HG03108 (cell line): ENCODE data around the gene ZNF770.

Experiments
- ATAC-seq: cut with Tn5 transposase; IDR thresholded peaks from one replicate; pipeline ENCODE4 v1.9.1; 2021; ENCODE audit warnings: moderate library complexity; ENCODE audit not compliant: unreplicated experiment

Gene ZNF770

GRCh38 chr15:34988027-34988902 lies at the start of gene ZNF770:
Gene ZNF770, minus strand, starts transcription at chr15:34988287. Its CDS starts 4,853 bp downstream, at chr15:34983434.
- peak; percentile 70 for ATAC-seq

GRCh38 chr15:35028235-35028984 lies 40.3 kb upstream of the ZNF770 start:
- ATAC-seq, result no peak

- no peak for ATAC-seq
Measured at GRCh38 chr15:35023804-35024203, 35.7 kb upstream of the ZNF770 start.

DNA sequence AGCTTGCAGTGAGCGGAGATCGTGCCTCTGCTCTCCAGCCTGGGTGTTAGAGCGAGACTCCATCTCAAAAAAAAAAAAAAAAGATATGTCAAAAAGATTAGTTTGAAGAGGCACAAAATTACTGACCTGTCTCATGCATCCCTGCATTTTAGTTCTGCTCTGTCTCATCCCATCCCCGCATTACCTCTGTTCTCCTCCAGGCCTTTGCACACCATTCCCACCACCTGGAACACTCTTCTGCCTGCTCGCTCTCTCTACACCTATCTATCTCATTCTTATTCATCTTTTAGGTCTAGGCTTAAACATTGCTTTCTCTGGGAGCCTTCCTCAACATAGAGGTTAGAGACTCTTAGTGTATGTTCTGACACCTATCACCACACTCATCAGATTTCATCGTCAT lies 32.9 kb upstream of the ZNF770 start:
- ATAC-seq, result no peak

- ATAC-seq, result no peak
Measured at GRCh38 chr15:35019404-35020327, 31.6 kb upstream of the ZNF770 start.

GRCh38 chr15:35014241-35014640 lies 26.2 kb upstream of the ZNF770 start:
- no peak for ATAC-seq

DNA sequence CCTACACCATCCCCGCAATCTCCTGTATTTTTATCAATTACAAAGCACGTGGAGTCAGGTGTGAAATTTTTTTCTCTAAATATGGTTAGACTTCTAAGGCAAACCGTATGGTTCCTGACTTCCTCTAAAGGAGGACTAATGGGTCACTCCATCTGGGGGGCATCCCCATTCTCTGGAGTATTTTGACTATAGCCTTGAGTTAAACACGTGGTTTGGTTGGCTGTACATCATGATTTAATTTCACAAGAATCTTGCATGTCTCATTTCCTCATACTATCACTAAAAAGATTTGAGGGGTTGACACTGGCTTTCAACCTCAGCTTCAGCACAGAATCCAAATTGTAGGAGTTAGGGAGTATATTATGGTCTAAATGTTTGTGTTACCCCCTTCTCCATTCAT lies 25.3 kb upstream of the ZNF770 start:
- no peak for ATAC-seq

DNA sequence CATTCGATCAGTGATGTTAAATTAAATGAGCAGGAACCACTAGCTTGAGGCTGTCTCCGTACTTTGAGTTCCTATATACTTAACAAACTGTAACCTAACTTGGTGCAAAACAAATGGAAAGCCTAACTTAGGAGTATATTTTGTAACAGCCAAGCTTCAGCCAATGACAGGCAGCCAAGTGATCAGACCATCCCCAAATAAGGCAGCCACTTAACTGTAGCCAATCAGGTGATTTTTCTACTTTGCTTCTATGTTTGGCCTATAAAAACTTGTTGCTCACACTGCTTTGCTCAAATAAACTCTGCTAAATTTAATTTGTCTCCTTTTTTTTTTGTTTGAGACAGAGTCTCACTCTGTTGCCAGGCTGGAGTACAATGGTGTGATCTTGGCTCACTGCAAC lies 19.3 kb upstream of the ZNF770 start:
- ATAC-seq, result no peak

- ATAC-seq, result no peak
Measured at GRCh38 chr15:35005933-35006332, 17.8 kb upstream of the ZNF770 start.

DNA sequence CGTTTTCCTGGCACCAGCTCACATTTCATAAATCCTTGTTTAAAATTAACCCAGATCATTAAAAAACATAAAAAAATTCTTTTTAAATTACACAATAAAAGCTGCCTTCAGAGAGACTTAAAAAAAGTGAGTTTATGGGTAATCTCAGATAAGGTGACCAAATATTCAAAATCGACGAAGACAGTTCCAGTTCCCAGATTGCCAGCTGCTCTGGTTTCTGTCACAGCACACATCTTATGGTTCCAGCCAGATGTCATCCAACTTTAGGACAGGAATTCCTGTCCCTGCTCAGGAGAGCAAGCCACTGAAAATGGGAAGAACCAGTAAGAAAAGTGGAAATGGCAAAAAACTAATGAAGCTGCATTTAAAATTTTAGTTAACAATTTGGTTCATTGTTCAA lies 15.8 kb upstream of the ZNF770 start:
- no peak for ATAC-seq

GRCh38 chr15:35000511-35000910 lies 12.4 kb upstream of the ZNF770 start:
- no peak for ATAC-seq

- ATAC-seq, result no peak
Measured at GRCh38 chr15:34999906-35000305, 11.8 kb upstream of the ZNF770 start.

GRCh38 chr15:34994925-34995324 lies 6.8 kb upstream of the ZNF770 start:
- ATAC-seq, result no peak

DNA sequence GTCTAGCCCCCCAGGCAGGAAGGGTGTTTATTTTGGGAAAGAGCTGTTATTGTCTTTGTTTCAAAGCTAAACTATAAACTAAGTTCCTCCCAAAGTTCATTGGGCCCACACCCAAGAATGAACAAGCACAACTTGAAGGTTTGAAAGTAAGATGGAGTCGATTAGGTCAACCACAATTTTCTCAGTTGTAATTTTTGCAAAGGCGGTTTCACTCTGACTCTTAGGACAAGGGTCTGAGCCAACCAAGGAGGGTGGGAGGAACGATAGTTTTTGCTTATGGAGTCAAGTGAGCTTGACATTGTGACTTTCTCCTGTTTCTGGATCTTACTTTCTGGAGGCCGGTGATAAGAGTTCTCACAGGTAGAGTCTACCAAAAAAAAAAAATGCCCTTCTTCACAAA lies 5.8 kb upstream of the ZNF770 start:
- ATAC-seq, result peak; percentile 90

GRCh38 chr15:34993412-34993811 lies 5.3 kb upstream of the ZNF770 start:
- ATAC-seq, result no peak

GRCh38 chr15:34987609-34988026 lies 469 bp downstream of the ZNF770 start:
- no peak for ATAC-seq

GRCh38 chr15:34986771-34987480 lies 1.2 kb downstream of the ZNF770 start:
- no peak for ATAC-seq

DNA sequence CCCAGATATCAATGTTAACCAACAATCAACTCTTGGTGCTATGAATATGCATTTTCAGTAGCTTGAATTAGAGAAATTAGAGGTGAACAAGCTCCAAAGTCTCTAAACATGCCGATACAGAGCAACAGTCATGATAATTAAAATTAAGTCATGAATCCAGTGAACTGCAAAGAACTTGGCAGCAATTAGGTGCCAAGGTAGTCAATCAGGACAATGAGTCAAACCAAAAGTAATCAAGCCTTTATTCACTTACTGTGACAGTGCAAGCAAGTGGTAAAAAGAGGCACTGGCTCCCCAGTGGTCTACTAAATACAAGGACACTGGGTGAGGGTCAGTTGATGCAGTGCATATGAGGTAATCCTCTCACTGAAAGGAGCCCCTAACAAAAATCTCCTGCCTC lies 1.8 kb downstream of the ZNF770 start:
- no peak for ATAC-seq

DNA sequence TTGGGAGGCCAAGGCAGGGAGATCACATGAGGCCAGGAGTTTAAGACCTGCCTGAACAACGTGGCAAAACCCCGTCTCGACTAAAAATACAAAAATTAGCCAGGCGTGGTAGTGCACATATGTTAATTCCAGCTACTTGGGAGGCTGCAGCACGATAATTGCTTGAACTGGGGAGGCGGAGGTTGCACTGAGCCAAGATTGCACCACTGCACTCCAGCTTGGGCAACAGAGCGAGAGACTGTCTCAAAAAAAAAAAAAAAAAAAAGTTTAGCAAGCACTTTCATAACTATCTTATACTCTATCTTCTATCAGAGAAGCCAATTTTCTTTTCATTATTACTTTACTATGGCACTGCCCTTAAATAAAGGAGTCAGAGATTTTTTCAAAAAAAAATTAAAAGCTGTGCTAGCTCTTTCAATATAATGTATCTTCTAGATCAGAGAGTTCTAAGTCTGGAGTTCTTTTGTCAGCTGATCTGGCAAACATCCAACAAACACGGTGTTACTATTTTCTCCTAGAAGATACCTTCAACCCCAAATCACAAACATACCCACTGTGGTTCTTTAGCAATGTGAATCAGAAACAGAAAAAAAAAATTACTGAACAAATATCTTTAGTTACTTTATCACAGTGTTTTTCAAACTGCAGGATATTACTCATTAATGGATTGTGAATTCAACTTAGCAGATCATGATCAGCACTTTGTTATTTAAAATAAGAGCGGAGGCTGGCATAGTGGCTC lies 3.0 kb downstream of the ZNF770 start:
- no peak for ATAC-seq

DNA sequence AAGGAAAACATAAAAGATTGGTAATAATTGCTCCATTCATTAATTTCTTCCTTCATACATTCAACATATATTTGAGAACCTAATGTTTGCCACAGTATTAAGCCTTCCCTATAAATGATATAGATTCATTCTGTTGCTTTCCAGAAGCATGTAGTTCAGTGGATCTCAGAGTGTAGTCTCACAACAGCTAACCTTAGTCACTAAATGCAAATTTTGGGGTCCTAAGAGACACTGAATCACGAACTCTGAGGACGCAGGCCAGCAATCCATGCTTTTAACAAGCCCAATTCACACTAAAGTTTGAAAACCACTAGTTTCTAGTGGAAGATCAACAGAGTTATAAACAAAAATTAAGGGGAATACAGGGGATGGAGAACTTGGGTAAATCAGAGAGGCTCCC lies 11.3 kb downstream of the ZNF770 start:
- ATAC-seq, result no peak
